Lower lobe of right lung (tissue), 2 donors: Measurements from ENCODE around the gene PSKH1. TPM values are rescaled to one million over a fixed set of nuclear protein-coding genes. Genes with fewer than 3 reads are reported as not detected.
A peak's percentile ranks its signal among the peaks of the same experiment; 100 is the strongest.

Experiments used
- ATAC-seq, 2 donors: fragments of 200-7000 bp; cut with Tn5 transposase; one replicate each; pipeline ENCODE4 v1.9.1; 2020 to 2022; ENCODE audit warnings: mild to moderate bottlenecking in 2 of 2, moderate library complexity in 2 of 2
- DNase-seq: peaks from one replicate; pipeline ENCODE4 v3.0.0-alpha.2; 2020
- H3K27ac ChIP-seq: fragments of 200-600 bp; one replicate; pipeline ENCODE4 v1.8.0; 2022
- H3K27me3 ChIP-seq: fragments of 200-600 bp; one replicate; pipeline ENCODE4 v1.8.0; 2022; ENCODE audit warnings: low read depth
- H3K36me3 ChIP-seq: fragments of 200-600 bp; one replicate; pipeline ENCODE4 v1.8.0; 2022; ENCODE audit warnings: mild to moderate bottlenecking
- H3K4me1 ChIP-seq: fragments of 200-600 bp; one replicate; pipeline ENCODE4 v1.8.0; 2022
- H3K4me3 ChIP-seq: fragments of 200-600 bp; one replicate; pipeline ENCODE4 v1.8.0; 2022; ENCODE audit warnings: mild to moderate bottlenecking
- H3K9me3 ChIP-seq: fragments of 200-600 bp; one replicate; pipeline ENCODE4 v1.8.0; 2022
- intact Hi-C: fragments of 100-400 bp; cut with DNase I; formaldehyde crosslinking; loops from one replicate; pipeline ENCODE4 v1.11.0; 2022
- total RNA-seq: library from RNA; stranded (reverse); fragmentation: NEBNext Ultra II Directional; extraction: Animal tissue kit (Norgen Biotek cat#: 25700); gene quantifications from one replicate; pipeline ENCODE4 v1.2.1, GENCODE V29; 2021
- TF ChIP-seq, protein P1 (sequence below): fragments of 200-600 bp; IDR thresholded peaks from one replicate; pipeline ENCODE4 v1.8.0; 2022; ENCODE audit warnings: antibody characterized with exemption, mild to moderate bottlenecking
- donor health status: DM: no; HTN: yes; CAD: no; lungs with severe emphysema.

The PSKH1 gene
- total RNA-seq, 1 donor from 2014 or later = 28.3 TPM

- Histone ChIP-seq H3K27me3 (no peaks in the 10 kb centered on the region), H3K9me3 (no peaks in the 10 kb centered on the region), H3K36me3 (peaks cover 100% of the 10 kb centered on the region), H3K4me3 (no peak overlapping the region), H3K27ac (no peak overlapping the region), H3K4me1 (peaks cover 9% of the 10 kb centered on the region)
- intact Hi-C loops = no loop called here
- DNase-seq = no peak
- ATAC-seq = no peak
- TF ChIP-seq, protein P1, sequence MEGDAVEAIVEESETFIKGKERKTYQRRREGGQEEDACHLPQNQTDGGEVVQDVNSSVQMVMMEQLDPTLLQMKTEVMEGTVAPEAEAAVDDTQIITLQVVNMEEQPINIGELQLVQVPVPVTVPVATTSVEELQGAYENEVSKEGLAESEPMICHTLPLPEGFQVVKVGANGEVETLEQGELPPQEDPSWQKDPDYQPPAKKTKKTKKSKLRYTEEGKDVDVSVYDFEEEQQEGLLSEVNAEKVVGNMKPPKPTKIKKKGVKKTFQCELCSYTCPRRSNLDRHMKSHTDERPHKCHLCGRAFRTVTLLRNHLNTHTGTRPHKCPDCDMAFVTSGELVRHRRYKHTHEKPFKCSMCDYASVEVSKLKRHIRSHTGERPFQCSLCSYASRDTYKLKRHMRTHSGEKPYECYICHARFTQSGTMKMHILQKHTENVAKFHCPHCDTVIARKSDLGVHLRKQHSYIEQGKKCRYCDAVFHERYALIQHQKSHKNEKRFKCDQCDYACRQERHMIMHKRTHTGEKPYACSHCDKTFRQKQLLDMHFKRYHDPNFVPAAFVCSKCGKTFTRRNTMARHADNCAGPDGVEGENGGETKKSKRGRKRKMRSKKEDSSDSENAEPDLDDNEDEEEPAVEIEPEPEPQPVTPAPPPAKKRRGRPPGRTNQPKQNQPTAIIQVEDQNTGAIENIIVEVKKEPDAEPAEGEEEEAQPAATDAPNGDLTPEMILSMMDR = no peak
Observed at GRCh38 chr16:67950335-67950843, 57.3 kb downstream of the PSKH1 start.

GRCh38 chr16:67951485-67951884 lies 58.4 kb downstream of the PSKH1 start:
- Histone ChIP-seq H3K9me3 (no peaks in the 10 kb centered on the region), H3K27ac (peak overlapping the region; percentile 39), H3K4me3 (no peak overlapping the region), H3K27me3 (no peaks in the 10 kb centered on the region), H3K4me1 (peaks cover 9% of the 10 kb centered on the region), H3K36me3 (peaks cover 100% of the 10 kb centered on the region)
- ATAC-seq (peak in 1 of 2 donors; percentile 5), DNase-seq (no peak)
- TF ChIP-seq, protein P1 = no peak
- intact Hi-C loops = no loop called here

DNA sequence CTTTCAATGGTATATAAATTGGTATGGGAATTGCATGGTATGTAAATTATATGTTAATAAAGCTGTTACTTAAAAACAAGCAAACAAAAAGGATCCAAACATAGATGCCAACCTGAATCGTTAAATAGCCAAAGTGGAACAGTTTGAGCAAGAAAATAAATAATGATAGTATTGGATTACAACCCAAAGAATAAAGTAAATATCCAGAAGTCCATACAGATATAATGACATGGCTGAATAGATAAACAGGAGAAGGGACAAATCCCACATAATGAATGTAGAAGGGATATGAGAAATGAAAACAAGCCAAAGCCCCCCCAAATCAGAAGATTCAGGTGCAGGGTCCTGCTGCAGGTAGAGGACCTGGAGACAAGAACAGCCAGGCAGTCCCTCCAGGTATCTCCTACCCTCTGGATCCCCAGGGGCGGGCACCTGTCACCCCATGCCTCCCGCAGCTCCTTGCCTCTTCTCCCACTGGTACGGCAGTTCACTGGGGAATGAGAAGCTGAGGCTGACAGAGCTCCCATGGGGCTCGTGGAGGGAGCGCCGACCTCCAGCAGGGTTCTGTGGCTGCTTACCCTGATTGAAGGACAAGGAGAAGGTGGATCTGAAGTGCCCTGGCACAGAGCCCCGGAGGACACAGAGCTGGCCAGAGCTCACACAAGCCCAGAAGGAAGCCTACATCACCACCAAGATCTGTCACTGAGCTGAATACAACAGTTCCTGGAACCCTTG lies 60.8 kb downstream of the PSKH1 start:
- no peak for ATAC-seq
- no peak for DNase-seq
- H3K4me3 ChIP-seq = no peak overlapping the region
- H3K9me3 ChIP-seq = no peaks in the 10 kb centered on the region
- H3K4me1 ChIP-seq = peaks cover 14% of the 10 kb centered on the region
- no peaks in the 10 kb centered on the region for H3K27me3 ChIP-seq
- TF ChIP-seq, protein P1 = no peak
- intact Hi-C loops = no loop called here
- no peak overlapping the region for H3K27ac ChIP-seq
- H3K36me3 ChIP-seq = peaks cover 91% of the 10 kb centered on the region

- no peak overlapping the region for H3K4me3 ChIP-seq
- H3K4me1 ChIP-seq = peaks cover 22% of the 10 kb centered on the region
- intact Hi-C loops = no loop called here
- TF ChIP-seq, protein P1 = no peak
- DNase-seq (no peak), ATAC-seq (no peak)
- H3K27ac ChIP-seq = no peak overlapping the region
- H3K9me3 ChIP-seq = no peaks in the 10 kb centered on the region
- peaks cover 91% of the 10 kb centered on the region for H3K36me3 ChIP-seq
- no peaks in the 10 kb centered on the region for H3K27me3 ChIP-seq
Observed at GRCh38 chr16:67954421-67955196, 61.6 kb downstream of the PSKH1 start.

GRCh38 chr16:67957622-67958021 lies 64.6 kb downstream of the PSKH1 start:
- TF ChIP-seq, protein P1 = no peak
- DNase-seq = no peak
- Histone ChIP-seq H3K27ac (no peak overlapping the region), H3K4me1 (peaks cover 43% of the 10 kb centered on the region), H3K36me3 (peaks cover 91% of the 10 kb centered on the region), H3K27me3 (no peaks in the 10 kb centered on the region), H3K4me3 (no peak overlapping the region), H3K9me3 (no peaks in the 10 kb centered on the region)
- intact Hi-C loops = no loop called here
- no peak for ATAC-seq
